SK-MEL-5 (cell line): Measurements from ENCODE around the gene CERK. TPM values are rescaled to one million over a fixed set of nuclear protein-coding genes. Genes with fewer than 3 reads are reported as not detected.

Experiments
- DNase-seq: peaks from one replicate; pipeline ENCODE4 v3.0.0-alpha.2; 2016; ENCODE audit warnings: low read depth, low spot score
- in situ Hi-C: cut with HindIII; loops from 2 replicates; pipeline ENCODE4 v1.10.0; 2016; ENCODE audit warnings: low sequenced_read_pairs, high pct_unique_total_duplicates, low pct_unique_long_range_greater_than_20kb
- total RNA-seq: library from RNA; depleted of rRNA; stranded (reverse); fragments of >200 nt; shearing (Covaris generic); gene quantifications from 2 replicates; pipeline ENCODE4 v1.2.3, GENCODE V29; 2014

Gene CERK
- total RNA-seq, 1 experiment from 2014 or later, result 193 TPM

GRCh38 chr22:46677323-46678002, 60.6 kb downstream of the CERK start:
- in situ Hi-C loops, result no loop called here
- DNase-seq, result no peak

- DNase-seq, result no peak
These were observed 61.2 kb downstream of the CERK start for GRCh38 chr22:46676881-46677280.

GRCh38 chr22:46676479-46676878, 61.6 kb downstream of the CERK start:
- in situ Hi-C loops, result no loop called here
- DNase-seq, result no peak

More at GRCh38 chr22:46676881-46677280, 61.2 kb downstream of the CERK start:
- in situ Hi-C loops, result no loop called here

GRCh38 chr22:46675938-46676337, 62.1 kb downstream of the CERK start:
- in situ Hi-C loops, result no loop called here
- no peak for DNase-seq

- no peak for DNase-seq
- in situ Hi-C loops, result no loop called here
These were observed 62.6 kb downstream of the CERK start for GRCh38 chr22:46675479-46675878.

- no peak for DNase-seq
- in situ Hi-C loops, result no loop called here
These were observed 63.1 kb downstream of the CERK start for GRCh38 chr22:46674906-46675305.

- no peak for DNase-seq
- in situ Hi-C loops, result no loop called here
These were observed 63.7 kb downstream of the CERK start for GRCh38 chr22:46674367-46674781.

GRCh38 chr22:46673662-46674236, 64.3 kb downstream of the CERK start:
- no peak for DNase-seq
- in situ Hi-C loops, result no loop called here

- in situ Hi-C loops, result no loop called here
These were observed 64.8 kb downstream of the CERK start for GRCh38 chr22:46673205-46673604.

GRCh38 chr22:46672731-46673130, 65.3 kb downstream of the CERK start:
- no peak for DNase-seq
- in situ Hi-C loops, result no loop called here

More at GRCh38 chr22:46673205-46673604, 64.8 kb downstream of the CERK start:
- no peak for DNase-seq

GRCh38 chr22:46671824-46672432, 66.1 kb downstream of the CERK start:
- DNase-seq, result no peak
- in situ Hi-C loops, result no loop called here

GRCh38 chr22:46669201-46669600, 68.9 kb downstream of the CERK start:
- DNase-seq, result no peak
- in situ Hi-C loops, result no loop called here

- no peak for DNase-seq
- in situ Hi-C loops, result no loop called here
These were observed 69.9 kb downstream of the CERK start for GRCh38 chr22:46668116-46668515.

GRCh38 chr22:46667245-46667623, 70.8 kb downstream of the CERK start:
- in situ Hi-C loops, result no loop called here
- no peak for DNase-seq

- in situ Hi-C loops, result no loop called here
- DNase-seq, result no peak
These were observed 71.3 kb downstream of the CERK start for GRCh38 chr22:46666577-46667244.

- no peak for DNase-seq
- in situ Hi-C loops, result no loop called here
These were observed 72.2 kb downstream of the CERK start for GRCh38 chr22:46665751-46666280.

- DNase-seq, result no peak
- in situ Hi-C loops, result no loop called here
These were observed 72.8 kb downstream of the CERK start for GRCh38 chr22:46665151-46665695.

- in situ Hi-C loops, result no loop called here
- no peak for DNase-seq
These were observed 73.7 kb downstream of the CERK start for GRCh38 chr22:46664301-46664855.
